ENCODE results near the gene GLYR1. TPM values are rescaled to one million over a fixed set of nuclear protein-coding genes. Genes with fewer than 3 reads are reported as not detected.

The GLYR1 gene
- total RNA-seq, 2 experiments from 2014 or later: 62.2 to 65.0 TPM

DNA sequence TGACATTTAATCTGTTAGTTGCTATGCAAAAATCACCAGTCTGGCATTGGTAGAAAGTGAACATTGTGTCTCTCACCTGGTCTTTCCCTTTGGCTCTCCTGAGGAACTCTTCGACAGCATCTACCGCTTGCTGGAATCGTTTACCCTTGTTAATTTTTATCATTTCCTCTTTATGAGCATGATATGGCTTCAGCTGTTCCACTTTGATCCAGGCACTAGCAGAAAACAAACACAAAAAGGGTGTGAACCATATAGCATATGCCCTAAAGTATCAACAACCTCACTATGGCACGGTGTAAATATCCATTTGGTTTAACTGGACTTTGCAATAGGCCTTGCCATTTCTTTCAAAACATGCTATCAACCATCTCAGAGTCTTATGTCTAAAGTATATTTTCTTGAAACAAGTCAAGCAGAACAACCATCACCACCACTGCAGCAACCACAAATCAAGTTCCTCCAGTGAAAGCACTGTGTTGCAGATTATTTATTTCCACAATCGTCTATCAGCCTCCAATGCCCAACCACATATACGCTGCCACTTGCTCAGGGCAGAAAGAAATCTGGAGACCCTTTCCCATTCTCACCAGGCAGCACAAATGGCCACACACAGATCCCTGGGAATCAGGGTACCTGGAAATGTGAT lies 14.3 kb downstream of the GLYR1 start:
- intact Hi-C loops (cut with micrococcal nuclease): no loop called here
- H3K4me3 Mint-ChIP-seq: no peak overlapping the region
- H3K36me3 Mint-ChIP-seq (ENCODE audit: low read depth): peaks cover 28% of the 10 kb centered on the region
- peaks cover 7% of the 10 kb centered on the region for H3K4me1 Mint-ChIP-seq (ENCODE audit: low read depth)
- CTCF ChIA-PET: no interaction called here
- H3K27ac Mint-ChIP-seq: no peak overlapping the region
- H3K9me3 Mint-ChIP-seq: no peaks in the 10 kb centered on the region
- H3K27me3 Mint-ChIP-seq (ENCODE audit: low read depth): no peaks in the 10 kb centered on the region
- DNase-seq: no peak

DNA sequence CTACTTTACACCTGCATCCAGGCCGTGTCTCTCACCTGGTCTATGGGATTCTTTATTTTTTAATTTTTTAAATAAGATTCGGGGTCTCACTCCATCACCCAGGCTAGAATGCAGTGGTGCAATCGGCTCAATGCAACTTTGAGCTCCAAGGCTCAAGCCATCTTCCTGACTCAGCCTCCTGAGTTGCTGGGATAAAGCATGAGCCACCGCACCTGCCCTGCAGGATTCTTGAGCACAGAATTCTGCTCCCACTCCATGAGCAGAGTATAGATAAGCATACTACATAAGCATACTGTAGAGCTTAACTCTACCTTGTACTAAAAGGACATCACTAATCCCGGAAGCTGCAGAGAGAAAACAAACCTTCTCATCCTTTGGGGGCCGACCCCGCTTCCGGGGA lies 15.5 kb downstream of the GLYR1 start:
- Mint-ChIP-seq H3K27me3 (ENCODE audit: low read depth) (no peaks in the 10 kb centered on the region), H3K4me1 (ENCODE audit: low read depth) (peaks cover 6% of the 10 kb centered on the region), H3K9me3 (no peaks in the 10 kb centered on the region), H3K36me3 (ENCODE audit: low read depth) (peaks cover 32% of the 10 kb centered on the region), H3K4me3 (no peak overlapping the region), H3K27ac (no peak overlapping the region)
- no peak for DNase-seq
- intact Hi-C loops (cut with micrococcal nuclease): no loop called here
- CTCF ChIA-PET: interaction anchor here (0.5 to 0.6 kb wide), 2 partner anchors 73 to 88 kb away, joined by 3 read pairs; no protein-coding TSS in a partner anchor

GRCh38 chr16:4830408-4830807 lies 16.7 kb downstream of the GLYR1 start:
- intact Hi-C loops (cut with micrococcal nuclease): no loop called here
- CTCF ChIA-PET: interaction anchor here (0.5 kb wide), 1 partner anchor 69 kb away, joined by 3 read pairs; no protein-coding TSS in a partner anchor
- H3K4me1 Mint-ChIP-seq (ENCODE audit: low read depth): peaks cover 6% of the 10 kb centered on the region
- H3K27ac Mint-ChIP-seq: no peak overlapping the region
- DNase-seq: no peak
- no peaks in the 10 kb centered on the region for H3K9me3 Mint-ChIP-seq
- no peaks in the 10 kb centered on the region for H3K27me3 Mint-ChIP-seq (ENCODE audit: low read depth)
- H3K36me3 Mint-ChIP-seq (ENCODE audit: low read depth): peaks cover 28% of the 10 kb centered on the region
- no peak overlapping the region for H3K4me3 Mint-ChIP-seq

DNA sequence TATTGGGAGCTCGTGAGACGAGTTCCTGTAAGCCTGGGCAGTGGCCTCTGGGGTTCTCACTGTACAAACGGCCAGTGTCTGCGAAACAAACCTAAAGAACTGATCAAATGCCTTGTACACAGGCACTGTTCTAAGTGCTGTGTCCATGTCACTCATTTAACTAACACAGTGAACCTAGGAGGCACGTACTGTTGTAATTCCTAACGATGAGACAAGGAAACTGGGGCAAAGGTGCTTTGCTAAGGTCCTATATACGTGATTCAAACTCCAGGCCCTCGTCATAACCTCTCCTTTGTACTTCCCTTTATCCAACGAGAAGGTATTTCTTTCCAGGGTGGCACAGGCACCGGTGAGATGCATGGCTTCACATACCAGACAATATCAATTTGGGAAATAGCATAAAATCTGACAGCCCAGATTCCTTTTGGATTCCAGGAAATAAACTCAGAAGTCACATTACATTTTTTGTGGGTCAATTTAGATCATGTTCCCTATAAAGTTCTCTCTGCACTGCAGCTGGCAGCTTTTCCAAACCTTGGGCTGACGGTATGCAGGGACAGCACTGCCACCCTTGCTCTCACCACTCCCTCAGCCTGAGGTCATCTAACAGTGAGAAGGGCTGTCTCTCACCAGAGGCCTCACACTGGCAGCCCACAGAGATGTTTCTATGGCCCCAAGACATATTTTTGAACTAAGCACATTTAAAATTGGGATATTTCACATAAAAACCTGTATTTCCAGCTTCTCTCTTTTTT lies 18.3 kb downstream of the GLYR1 start:
- intact Hi-C loops (cut with micrococcal nuclease): no loop called here
- Mint-ChIP-seq H3K36me3 (ENCODE audit: low read depth) (peaks cover 37% of the 10 kb centered on the region), H3K27me3 (ENCODE audit: low read depth) (no peaks in the 10 kb centered on the region), H3K4me1 (ENCODE audit: low read depth) (peaks cover 5% of the 10 kb centered on the region), H3K9me3 (no peaks in the 10 kb centered on the region), H3K4me3 (no peak overlapping the region), H3K27ac (no peak overlapping the region)
- DNase-seq: no peak
- CTCF ChIA-PET: interaction anchor here (1.0 kb wide), 1 partner anchor 127 kb away, joined by 3 read pairs; no protein-coding TSS in a partner anchor

- no peak for DNase-seq
- Mint-ChIP-seq H3K36me3 (ENCODE audit: low read depth) (peaks cover 36% of the 10 kb centered on the region), H3K27me3 (ENCODE audit: low read depth) (no peaks in the 10 kb centered on the region), H3K4me3 (no peak overlapping the region), H3K9me3 (no peaks in the 10 kb centered on the region), H3K4me1 (ENCODE audit: low read depth) (no peaks in the 10 kb centered on the region), H3K27ac (no peak overlapping the region)
- intact Hi-C loops (cut with micrococcal nuclease): no loop called here
- CTCF ChIA-PET: interaction anchor here (0.6 kb wide), 1 partner anchor 20 kb away, joined by 3 read pairs; no protein-coding TSS in a partner anchor
Measured at GRCh38 chr16:4826980-4827379, 20.1 kb downstream of the GLYR1 start.

- intact Hi-C loops (cut with micrococcal nuclease): no loop called here
Measured at GRCh38 chr16:4826526-4826925, 20.6 kb downstream of the GLYR1 start.

DNA sequence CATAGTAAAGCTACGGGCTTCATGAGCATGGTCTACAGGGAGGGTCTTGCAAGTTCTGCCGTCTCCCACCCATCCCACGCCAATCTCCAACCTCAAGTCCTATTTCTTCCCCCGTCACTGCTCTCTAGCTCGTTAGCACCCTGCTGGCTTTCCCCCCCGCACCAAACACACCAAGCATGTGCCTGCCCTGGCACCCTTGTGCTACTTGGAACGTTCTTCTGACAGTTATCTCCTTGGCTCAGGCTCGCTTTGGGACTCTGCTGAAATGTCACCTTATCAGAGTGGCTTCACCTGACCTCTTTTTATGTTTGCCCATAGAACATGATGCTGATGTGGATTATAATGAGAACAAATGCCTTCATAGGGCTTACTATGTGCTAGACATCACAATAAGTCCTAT lies 21.9 kb downstream of the GLYR1 start:
- CTCF ChIA-PET: no interaction called here
- Mint-ChIP-seq H3K27ac (no peak overlapping the region), H3K4me3 (no peak overlapping the region), H3K4me1 (ENCODE audit: low read depth) (no peaks in the 10 kb centered on the region), H3K36me3 (ENCODE audit: low read depth) (peaks cover 26% of the 10 kb centered on the region), H3K27me3 (ENCODE audit: low read depth) (no peaks in the 10 kb centered on the region), H3K9me3 (no peaks in the 10 kb centered on the region)
- DNase-seq: no peak
- intact Hi-C loops (cut with micrococcal nuclease): no loop called here

More at GRCh38 chr16:4826526-4826925, 20.6 kb downstream of the GLYR1 start:
- no peaks in the 10 kb centered on the region for H3K4me1 Mint-ChIP-seq (ENCODE audit: low read depth)
- no peaks in the 10 kb centered on the region for H3K9me3 Mint-ChIP-seq
- H3K27me3 Mint-ChIP-seq (ENCODE audit: low read depth): no peaks in the 10 kb centered on the region
- no peak overlapping the region for H3K4me3 Mint-ChIP-seq
- peaks cover 35% of the 10 kb centered on the region for H3K36me3 Mint-ChIP-seq (ENCODE audit: low read depth)
- DNase-seq: no peak
- CTCF ChIA-PET: interaction anchor here (0.6 kb wide), 1 partner anchor 20 kb away, joined by 3 read pairs; no protein-coding TSS in a partner anchor
- no peak overlapping the region for H3K27ac Mint-ChIP-seq

DNA sequence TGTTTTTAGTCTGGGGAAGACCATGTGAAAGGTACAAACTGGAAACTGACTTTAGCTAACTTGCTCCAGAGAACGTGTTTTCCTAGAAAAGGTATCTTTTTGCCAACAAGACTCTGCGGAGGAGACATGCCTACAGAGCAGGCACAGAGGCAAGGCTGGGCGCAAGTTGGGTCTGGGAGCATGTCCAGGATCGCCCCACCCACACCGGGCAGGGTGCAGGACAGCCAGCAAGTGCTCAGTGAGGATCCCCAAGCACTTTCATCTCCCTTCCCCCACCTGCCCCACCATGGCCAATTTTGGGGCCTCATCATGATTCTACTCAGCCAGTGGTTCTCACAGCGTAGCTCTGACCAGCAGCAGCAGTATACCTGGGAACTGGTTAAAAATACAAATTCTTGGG lies 26.4 kb downstream of the GLYR1 start:
- Mint-ChIP-seq H3K4me3 (no peak overlapping the region), H3K9me3 (no peaks in the 10 kb centered on the region), H3K27me3 (ENCODE audit: low read depth) (no peaks in the 10 kb centered on the region), H3K4me1 (ENCODE audit: low read depth) (no peaks in the 10 kb centered on the region), H3K36me3 (ENCODE audit: low read depth) (peaks cover 24% of the 10 kb centered on the region), H3K27ac (no peak overlapping the region)
- intact Hi-C loops (cut with micrococcal nuclease): no loop called here
- CTCF ChIA-PET: no interaction called here
- DNase-seq: no peak

DNA sequence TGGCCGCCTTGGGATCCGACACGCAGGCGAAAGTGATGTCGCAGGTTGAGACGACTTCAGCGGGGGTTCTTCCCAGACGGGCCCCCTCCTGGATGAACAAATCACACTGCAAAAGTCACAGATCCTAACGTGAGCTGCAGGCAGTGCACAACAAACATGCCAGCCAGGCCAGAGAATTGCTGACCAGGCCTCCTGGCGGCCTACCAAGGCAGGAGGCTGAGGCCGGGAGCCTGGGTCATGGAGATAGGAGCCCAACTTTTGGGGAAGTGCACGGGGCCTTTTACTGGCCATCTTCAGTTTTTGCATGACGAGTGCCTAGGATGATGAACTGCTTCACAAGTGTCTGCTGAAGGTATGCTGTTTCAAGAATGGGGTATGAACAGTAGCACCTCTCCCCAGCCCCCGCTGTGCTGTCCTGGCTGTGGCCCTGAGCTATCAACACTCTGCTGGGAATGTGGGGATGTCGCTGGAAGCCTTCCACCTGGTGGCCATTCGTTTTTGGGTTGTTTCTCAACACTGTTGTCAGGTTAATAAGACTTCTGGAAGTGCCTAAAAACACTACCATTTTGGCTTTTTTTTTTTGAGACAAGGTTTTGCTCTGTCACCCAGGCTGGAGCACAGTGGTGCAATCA lies 32.4 kb downstream of the GLYR1 start:
- Mint-ChIP-seq H3K9me3 (no peaks in the 10 kb centered on the region), H3K27ac (no peak overlapping the region), H3K36me3 (ENCODE audit: low read depth) (peaks cover 25% of the 10 kb centered on the region), H3K27me3 (ENCODE audit: low read depth) (no peaks in the 10 kb centered on the region), H3K4me3 (no peak overlapping the region), H3K4me1 (ENCODE audit: low read depth) (no peaks in the 10 kb centered on the region)
- CTCF ChIA-PET: interaction anchor here (1.0 kb wide), 1 partner anchor 12 kb away, joined by 3 read pairs; no protein-coding TSS in a partner anchor
- no peak for DNase-seq
- intact Hi-C loops (cut with micrococcal nuclease): no loop called here

DNA sequence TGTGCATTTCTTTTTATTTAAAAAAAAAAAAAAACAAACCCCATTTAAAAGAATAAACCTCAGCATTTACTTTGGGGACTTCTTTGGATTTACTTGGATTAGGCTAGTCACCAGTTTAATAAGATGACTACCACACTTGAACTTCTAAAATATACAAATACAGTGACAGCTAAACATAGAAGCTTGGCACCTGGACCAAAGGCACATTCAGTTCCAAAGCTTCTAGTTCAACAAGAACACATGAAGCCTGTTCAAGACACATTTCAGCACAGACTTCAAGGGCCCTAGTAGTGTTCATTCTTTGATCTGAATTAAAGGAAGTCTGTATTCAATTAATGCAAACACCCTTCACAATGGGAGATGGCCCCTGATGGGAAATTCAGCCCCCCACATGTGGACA lies 33.0 kb downstream of the GLYR1 start:
- no peak overlapping the region for H3K27ac Mint-ChIP-seq
- intact Hi-C loops (cut with micrococcal nuclease): no loop called here

DNA sequence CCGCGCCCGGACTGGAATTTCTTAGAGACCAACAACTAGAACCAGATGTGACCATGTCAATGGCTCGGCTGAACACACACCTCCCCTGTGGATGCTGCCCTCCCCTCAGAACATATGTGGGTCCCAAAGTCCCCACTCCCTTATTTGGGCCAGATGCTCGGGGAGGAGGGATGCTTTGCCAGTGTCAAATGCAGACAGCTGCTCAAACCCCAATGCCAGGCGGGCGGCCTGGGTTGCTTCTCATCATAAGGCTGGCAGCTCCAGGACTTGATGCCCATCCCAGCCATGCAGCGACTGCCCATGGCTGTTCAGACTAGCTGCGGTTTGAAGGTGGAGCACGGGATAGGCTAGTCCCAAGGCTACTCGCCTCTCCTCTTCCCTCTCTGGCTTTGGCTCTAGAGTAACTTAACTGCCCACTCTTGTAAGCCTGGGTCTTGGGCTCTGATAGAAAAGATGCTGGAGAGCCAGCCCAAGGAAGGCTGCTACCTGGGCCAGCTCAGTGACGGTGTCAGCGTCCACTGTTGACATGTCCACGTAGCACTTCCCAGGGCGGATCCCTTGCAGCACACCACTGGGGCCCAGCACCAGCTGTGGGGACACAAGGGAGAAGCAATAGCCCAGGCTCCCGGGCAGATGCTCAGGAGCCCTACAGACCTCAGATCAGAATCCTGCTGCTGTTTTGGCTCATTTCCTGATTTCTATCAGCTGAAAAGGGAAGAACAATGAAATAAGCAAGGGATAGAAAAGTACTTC lies 33.7 kb downstream of the GLYR1 start:
- intact Hi-C loops (cut with micrococcal nuclease): no loop called here
- Mint-ChIP-seq H3K4me3 (no peak overlapping the region), H3K27ac (no peak overlapping the region), H3K36me3 (ENCODE audit: low read depth) (peaks cover 24% of the 10 kb centered on the region), H3K9me3 (no peaks in the 10 kb centered on the region), H3K27me3 (ENCODE audit: low read depth) (no peaks in the 10 kb centered on the region), H3K4me1 (ENCODE audit: low read depth) (no peaks in the 10 kb centered on the region)
- DNase-seq: no peak
- CTCF ChIA-PET: interaction anchor here (0.7 kb wide), 1 partner anchor 135 kb away, joined by 4 read pairs; no protein-coding TSS in a partner anchor

More for the DNA sequence above, 33.0 kb downstream of the GLYR1 start:
- H3K4me3 Mint-ChIP-seq: no peak overlapping the region
- no peak for DNase-seq
- CTCF ChIA-PET: no interaction called here
- H3K27me3 Mint-ChIP-seq (ENCODE audit: low read depth): no peaks in the 10 kb centered on the region
- H3K4me1 Mint-ChIP-seq (ENCODE audit: low read depth): no peaks in the 10 kb centered on the region
- H3K9me3 Mint-ChIP-seq: no peaks in the 10 kb centered on the region
- H3K36me3 Mint-ChIP-seq (ENCODE audit: low read depth): peaks cover 25% of the 10 kb centered on the region

GRCh38 chr16:4811773-4812172 lies 35.3 kb downstream of the GLYR1 start:
- CTCF ChIA-PET: no interaction called here

More at GRCh38 chr16:4811773-4812172, 35.3 kb downstream of the GLYR1 start:
- H3K27ac Mint-ChIP-seq: no peak overlapping the region
- no peak overlapping the region for H3K4me3 Mint-ChIP-seq
- peaks cover 24% of the 10 kb centered on the region for H3K36me3 Mint-ChIP-seq (ENCODE audit: low read depth)
- intact Hi-C loops (cut with micrococcal nuclease): no loop called here
- DNase-seq: no peak
- no peaks in the 10 kb centered on the region for H3K27me3 Mint-ChIP-seq (ENCODE audit: low read depth)
- H3K4me1 Mint-ChIP-seq (ENCODE audit: low read depth): no peaks in the 10 kb centered on the region
- H3K9me3 Mint-ChIP-seq: no peaks in the 10 kb centered on the region

Measured in activated naive CD4-positive, alpha-beta T cell treated with anti-CD3 and anti-CD28 coated beads for 36 hours (primary cell).